ENCODE measurements around the gene AQP2.

Gene AQP2

GRCh38 chr12:49912345-49913255, 37.9 kb upstream of the AQP2 start:
- TF ChIP-seq, protein P1, sequence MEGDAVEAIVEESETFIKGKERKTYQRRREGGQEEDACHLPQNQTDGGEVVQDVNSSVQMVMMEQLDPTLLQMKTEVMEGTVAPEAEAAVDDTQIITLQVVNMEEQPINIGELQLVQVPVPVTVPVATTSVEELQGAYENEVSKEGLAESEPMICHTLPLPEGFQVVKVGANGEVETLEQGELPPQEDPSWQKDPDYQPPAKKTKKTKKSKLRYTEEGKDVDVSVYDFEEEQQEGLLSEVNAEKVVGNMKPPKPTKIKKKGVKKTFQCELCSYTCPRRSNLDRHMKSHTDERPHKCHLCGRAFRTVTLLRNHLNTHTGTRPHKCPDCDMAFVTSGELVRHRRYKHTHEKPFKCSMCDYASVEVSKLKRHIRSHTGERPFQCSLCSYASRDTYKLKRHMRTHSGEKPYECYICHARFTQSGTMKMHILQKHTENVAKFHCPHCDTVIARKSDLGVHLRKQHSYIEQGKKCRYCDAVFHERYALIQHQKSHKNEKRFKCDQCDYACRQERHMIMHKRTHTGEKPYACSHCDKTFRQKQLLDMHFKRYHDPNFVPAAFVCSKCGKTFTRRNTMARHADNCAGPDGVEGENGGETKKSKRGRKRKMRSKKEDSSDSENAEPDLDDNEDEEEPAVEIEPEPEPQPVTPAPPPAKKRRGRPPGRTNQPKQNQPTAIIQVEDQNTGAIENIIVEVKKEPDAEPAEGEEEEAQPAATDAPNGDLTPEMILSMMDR (conservative IDR thresholded peaks at IDR 0.05) = no peak
- no peak overlapping the region for H3K27ac ChIP-seq

DNA sequence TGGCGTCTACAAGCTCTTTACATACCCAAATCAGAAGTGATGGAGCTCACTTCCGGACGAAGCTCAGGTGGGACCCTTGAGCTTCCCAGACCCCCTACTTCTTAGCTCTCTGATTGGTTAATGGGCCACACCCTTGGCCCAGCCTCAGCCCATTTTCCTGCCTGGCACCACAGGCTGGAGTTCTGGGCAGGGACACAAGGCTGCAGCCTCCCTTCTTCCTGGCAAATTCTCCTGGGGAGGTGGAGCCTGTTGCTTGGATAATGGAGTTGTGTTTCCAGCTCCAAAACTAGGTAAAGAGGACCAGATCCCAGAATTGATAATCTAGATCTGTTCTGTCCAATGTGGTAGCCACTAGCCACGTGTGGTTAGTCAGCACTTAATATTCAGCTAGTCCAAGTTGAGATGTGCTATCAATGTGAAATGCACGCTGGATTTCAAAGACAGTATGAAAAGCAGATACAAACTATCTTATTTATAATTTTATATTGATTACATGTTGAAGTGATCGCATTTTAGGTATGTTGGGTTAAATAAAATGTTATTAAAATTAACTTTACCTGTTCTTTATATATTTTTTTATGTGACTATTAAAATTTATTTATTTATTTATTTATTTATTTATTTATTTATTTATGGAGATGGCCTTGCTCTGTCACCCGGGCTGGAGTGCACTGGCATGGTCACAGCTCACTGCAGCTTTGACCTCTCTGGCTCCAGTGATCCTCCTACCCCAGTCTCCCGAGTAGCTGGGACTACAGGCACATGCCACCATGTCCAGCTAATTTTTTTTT, 34.2 kb upstream of the AQP2 start:
- TF ChIP-seq, protein P1 (conservative IDR thresholded peaks at IDR 0.05) = no peak
- no peak overlapping the region for H3K27ac ChIP-seq

- H3K27ac ChIP-seq = no peak overlapping the region
- TF ChIP-seq, protein P1 (conservative IDR thresholded peaks at IDR 0.05) = no peak
Measured at GRCh38 chr12:49917166-49917787, 33.3 kb upstream of the AQP2 start.

DNA sequence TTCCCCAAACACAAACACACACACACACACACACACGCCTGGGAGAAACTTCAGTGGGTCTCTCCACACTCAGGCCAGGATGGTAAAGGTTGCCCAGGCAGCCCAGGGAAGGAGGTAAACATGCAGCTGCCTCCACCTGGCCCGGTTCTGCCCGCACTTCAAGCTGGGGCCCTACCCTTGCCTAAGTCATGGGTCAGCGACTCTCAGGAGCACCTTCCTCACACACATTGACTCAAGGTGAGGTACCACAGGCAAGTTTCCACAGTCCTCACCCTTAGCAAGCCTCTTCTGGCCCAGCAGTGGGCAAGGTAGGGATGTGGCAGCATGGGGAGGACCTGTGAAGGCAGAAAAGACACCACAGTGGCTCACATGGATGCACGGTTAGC, 32.8 kb upstream of the AQP2 start:
- H3K27ac ChIP-seq = no peak overlapping the region
- TF ChIP-seq, protein P1 (conservative IDR thresholded peaks at IDR 0.05) = no peak

- no peak overlapping the region for H3K27ac ChIP-seq
- TF ChIP-seq, protein P1 (conservative IDR thresholded peaks at IDR 0.05) = no peak
Measured at GRCh38 chr12:49920241-49920914, 30.2 kb upstream of the AQP2 start.

DNA sequence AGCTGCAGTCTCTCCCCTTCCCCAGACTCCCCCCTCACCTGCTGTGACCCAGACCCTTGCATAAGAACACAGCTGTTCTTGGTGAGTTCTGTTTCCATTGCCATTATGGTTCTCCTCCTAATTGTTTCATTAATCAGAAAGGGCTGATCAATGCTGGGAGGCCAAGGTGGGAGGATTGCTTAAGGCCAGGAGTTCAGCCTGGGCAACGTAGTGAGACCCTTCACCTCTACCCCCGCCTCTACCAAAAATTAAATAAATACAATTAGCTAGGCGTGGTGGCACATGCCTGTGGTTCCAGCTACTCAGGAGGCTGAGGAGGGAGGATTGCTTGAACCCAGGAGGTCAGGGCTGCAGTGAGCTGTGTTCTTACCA, 29.6 kb upstream of the AQP2 start:
- TF ChIP-seq, protein P1 (conservative IDR thresholded peaks at IDR 0.05) = no peak
- H3K27ac ChIP-seq = no peak overlapping the region

Measured in VCaP (cell line).